ENCODE data around the gene PIP5K1B.

- no peak for TF ChIP-seq CTCF (IDR thresholded peaks at IDR 0.05)
- no peak for TF ChIP-seq POLR2A (IDR thresholded peaks at IDR 0.05)
- TF ChIP-seq EP300 (IDR thresholded peaks at IDR 0.05) = no peak
Measured at GRCh38 chr9:68966496-68966944, 261.5 kb downstream of the PIP5K1B start.
